Measurements from ENCODE around the gene EXTL1. TPM values are rescaled to one million over a fixed set of nuclear protein-coding genes. Genes with fewer than 3 reads are reported as not detected.

Gene EXTL1
- total RNA-seq, 1 donor from 2014 or later, result 0.24 TPM

DNA sequence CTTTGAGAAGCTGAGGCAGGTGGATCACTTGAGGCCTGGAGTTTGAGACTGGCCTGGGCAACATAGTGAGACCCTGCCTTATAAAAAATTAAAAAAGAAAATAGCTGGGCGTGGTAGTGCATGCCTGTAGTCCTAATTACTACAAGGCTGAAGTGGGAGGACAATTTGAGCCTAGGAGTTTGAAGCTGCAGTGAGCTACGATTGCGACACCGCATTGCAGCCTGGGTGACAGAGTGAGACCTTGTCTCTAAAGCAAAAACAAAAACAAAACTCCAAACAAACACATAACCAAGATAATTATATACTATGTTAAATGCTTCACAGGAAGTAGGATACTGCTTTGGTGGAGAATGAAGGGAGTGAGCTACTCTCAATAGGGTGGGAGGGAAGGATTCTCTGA, 18.3 kb upstream of the EXTL1 start:
- intact Hi-C loops (cut with DNase I), result no loop called here

DNA sequence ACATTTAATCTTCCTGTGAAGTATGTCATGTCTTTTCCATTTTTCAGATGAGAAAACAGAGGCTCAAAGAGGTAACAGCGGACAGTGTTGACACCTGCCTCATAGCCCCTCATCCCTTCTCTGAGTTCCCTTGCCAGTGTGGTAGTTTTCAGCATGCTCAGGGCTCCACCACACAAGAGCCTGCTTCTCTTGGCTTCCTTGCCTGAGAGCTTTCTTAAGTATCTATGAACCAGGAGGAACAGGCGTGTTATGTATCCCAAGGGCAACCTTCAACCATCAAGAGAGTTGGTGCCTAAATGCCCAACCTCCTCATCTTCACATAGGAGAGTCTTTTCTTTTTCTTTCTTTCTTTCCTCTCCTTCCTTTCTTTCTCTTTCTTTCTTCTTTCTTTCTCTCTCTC, 17.8 kb upstream of the EXTL1 start:
- H3K9me3 ChIP-seq, result no peaks in the 10 kb centered on the region
- no peaks in the 10 kb centered on the region for H3K27me3 ChIP-seq (ENCODE audit: low read depth)
- no peak overlapping the region for H3K27ac ChIP-seq
- no peak for ATAC-seq
- no peak for DNase-seq
- H3K4me1 ChIP-seq, result no peaks in the 10 kb centered on the region
- no peak for TF ChIP-seq CTCF (IDR thresholded peaks at IDR 0.05)
- H3K4me3 ChIP-seq, result no peak overlapping the region
- H3K36me3 ChIP-seq, result no peaks in the 10 kb centered on the region
- intact Hi-C loops (cut with DNase I), result no loop called here

More for the DNA sequence above, 18.3 kb upstream of the EXTL1 start:
- Histone ChIP-seq H3K4me1 (peaks cover 4% of the 10 kb centered on the region), H3K4me3 (no peak overlapping the region), H3K9me3 (no peaks in the 10 kb centered on the region), H3K36me3 (no peaks in the 10 kb centered on the region), H3K27me3 (ENCODE audit: low read depth) (no peaks in the 10 kb centered on the region), H3K27ac (no peak overlapping the region)
- TF ChIP-seq CTCF (IDR thresholded peaks at IDR 0.05), result no peak
- ATAC-seq (no peak), DNase-seq (no peak)

DNA sequence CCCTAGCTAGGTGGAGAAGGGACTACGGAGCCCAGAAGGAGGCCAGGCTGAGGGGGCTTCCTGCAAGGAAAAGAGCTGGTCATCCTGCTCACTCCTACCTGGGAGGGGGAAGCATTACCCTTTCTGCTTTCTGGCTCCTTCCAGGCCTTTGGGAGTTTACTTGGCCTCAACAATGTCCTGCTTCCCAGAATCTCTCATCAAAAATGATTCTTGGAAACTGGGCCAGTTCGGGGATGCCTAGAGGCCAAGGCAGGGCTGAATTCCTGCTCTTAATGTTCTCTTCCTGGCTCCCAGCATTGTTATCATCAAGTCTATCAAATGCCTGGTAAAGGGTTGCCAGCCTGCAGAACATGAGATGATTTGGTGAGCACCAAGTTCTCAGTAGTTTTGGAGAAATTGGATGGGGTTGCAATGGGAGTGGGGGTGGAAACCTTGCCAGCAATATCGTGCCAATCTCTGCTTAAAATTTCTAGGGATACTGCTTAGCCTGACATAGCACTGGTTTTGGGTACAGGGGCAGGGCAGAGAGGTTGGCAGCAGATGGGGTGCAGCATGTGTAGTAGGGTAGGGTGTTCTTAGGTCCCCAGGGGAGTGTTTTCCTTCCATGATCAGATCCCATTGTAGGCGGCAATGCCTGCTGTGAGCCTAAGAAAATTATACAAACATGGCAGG, 16.0 kb upstream of the EXTL1 start:
- no peak for DNase-seq
- ATAC-seq, result no peak
- intact Hi-C loops (cut with DNase I), result no loop called here
- H3K4me1 ChIP-seq, result no peaks in the 10 kb centered on the region
- no peak for TF ChIP-seq CTCF (IDR thresholded peaks at IDR 0.05)
- H3K4me3 ChIP-seq, result no peak overlapping the region
- H3K36me3 ChIP-seq, result no peaks in the 10 kb centered on the region
- no peaks in the 10 kb centered on the region for H3K9me3 ChIP-seq
- no peaks in the 10 kb centered on the region for H3K27me3 ChIP-seq (ENCODE audit: low read depth)
- H3K27ac ChIP-seq, result no peak overlapping the region

- Histone ChIP-seq H3K27ac (no peak overlapping the region), H3K27me3 (ENCODE audit: low read depth) (no peaks in the 10 kb centered on the region), H3K4me3 (no peak overlapping the region), H3K4me1 (no peaks in the 10 kb centered on the region), H3K36me3 (no peaks in the 10 kb centered on the region), H3K9me3 (no peaks in the 10 kb centered on the region)
- TF ChIP-seq CTCF (IDR thresholded peaks at IDR 0.05), result no peak
- DNase-seq (no peak), ATAC-seq (no peak)
- intact Hi-C loops (cut with DNase I), result no loop called here
Measured at GRCh38 chr1:26006710-26007109, 14.9 kb upstream of the EXTL1 start.

GRCh38 chr1:26009796-26010447, 11.7 kb upstream of the EXTL1 start:
- intact Hi-C loops (cut with DNase I), result no loop called here
- Histone ChIP-seq H3K9me3 (no peaks in the 10 kb centered on the region), H3K27ac (no peak overlapping the region), H3K27me3 (ENCODE audit: low read depth) (no peaks in the 10 kb centered on the region), H3K36me3 (no peaks in the 10 kb centered on the region), H3K4me1 (peaks cover 7% of the 10 kb centered on the region), H3K4me3 (no peak overlapping the region)
- no peak for ATAC-seq
- DNase-seq, result no peak
- TF ChIP-seq CTCF (IDR thresholded peaks at IDR 0.05), result no peak
